SK-N-SH (cell line): Measurements from ENCODE around the gene FXYD5. TPM values are rescaled to one million over a fixed set of nuclear protein-coding genes. Genes with fewer than 3 reads are reported as not detected.

Experiments
- CTCF ChIA-PET: fragments of 300-600, 350-600 bp; formaldehyde crosslinking; extraction: SDS; loops from one replicate; lab custom pipeline; 2021; lab: Yijun Ruan, JAX
- POLR2A ChIA-PET: fragments of 350-600 bp; sonication (Branson Sonifier 250); formaldehyde crosslinking; extraction: SDS; loops from one replicate; lab custom pipeline; 2020; ENCODE audit warnings: antibody characterized with exemption, inconsistent platforms; lab: Yijun Ruan, JAX
- DNase-seq: peaks from one replicate; pipeline ENCODE4 v3.0.0; 2012
- H2AFZ ChIP-seq: fragments of 200-600 bp; sonication (generic); 2 replicates; pipeline ENCODE4 v1.8.1; 2016; ENCODE audit warnings: antibody characterized with exemption, mild to moderate bottlenecking, low read depth
- H3F3A ChIP-seq: fragments of 200-600 bp; sonication (generic); replicated peaks from 2 replicates; pipeline ENCODE3; 2016; ENCODE audit warnings: antibody characterized with exemption, mild to moderate bottlenecking; ENCODE audit not compliant: insufficient read depth
- H3K27ac ChIP-seq, 2 experiments: fragments of 200-500 bp in 1 of 2; fragments of 200-600 bp in 1 of 2; sonication (Bioruptor generic) in 1 of 2; sonication (generic), shearing (Covaris generic) in 1 of 2; 2 replicates each; pipeline versions ENCODE4 v1.5.1 to v1.6.1; 2014 to 2016; ENCODE audit warnings: low read depth in 2 of 2, inconsistent platforms in 1 of 2, low read length in 1 of 2, mild to moderate bottlenecking in 1 of 2, mixed read lengths in 1 of 2
- H3K27me3 ChIP-seq: fragments of 200-600 bp; sonication (generic), shearing (Covaris generic); 2 replicates; pipeline ENCODE4 v1.6.1; 2016; ENCODE audit warnings: mixed run types; ENCODE audit not compliant: insufficient read depth
- H3K36me3 ChIP-seq, 2 experiments: fragments of 200-500 bp in 1 of 2; fragments of 200-600 bp in 1 of 2; sonication (Bioruptor generic) in 1 of 2; sonication (generic) in 1 of 2; replicated peaks in 1 of 2; 2 replicates each; pipeline versions ENCODE3 to v1.5.1; 2014 to 2016; ENCODE audit warnings: low read length in 1 of 2, mild to moderate bottlenecking in 1 of 2; ENCODE audit not compliant: insufficient read depth in 2 of 2, control insufficient read depth in 1 of 2
- H3K4me1 ChIP-seq, 2 experiments: fragments of 200-500 bp in 1 of 2; fragments of 200-600 bp in 1 of 2; sonication (Bioruptor generic) in 1 of 2; sonication (generic), shearing (Covaris generic) in 1 of 2; 2 replicates each; pipeline versions ENCODE4 v1.5.1 to v1.6.1; 2014 to 2016; ENCODE audit warnings: low read depth in 1 of 2, low read length in 1 of 2, mixed run types in 1 of 2; ENCODE audit not compliant: insufficient read depth in 2 of 2, control insufficient read depth in 1 of 2
- H3K4me2 ChIP-seq: fragments of 200-600 bp; sonication (generic), shearing (Covaris generic); 2 replicates; pipeline ENCODE4 v1.6.1; 2017; ENCODE audit warnings: mixed run types
- H3K4me3 ChIP-seq, 2 experiments: fragments of 200-500 bp in 1 of 2; fragments of 200-600 bp in 1 of 2; sonication (Bioruptor generic) in 1 of 2; sonication (generic), shearing (Covaris generic) in 1 of 2; 2 replicates each; pipeline versions ENCODE4 v1.5.1 to v1.8.1; 2014 to 2016; ENCODE audit warnings: low read depth in 2 of 2, inconsistent platforms in 1 of 2, low read length in 1 of 2, mild to moderate bottlenecking in 1 of 2, mixed read lengths in 1 of 2, moderate library complexity in 1 of 2
- H3K79me2 ChIP-seq: fragments of 200-600 bp; sonication (generic); 2 replicates; pipeline ENCODE4 v1.8.1; 2017; ENCODE audit warnings: mild to moderate bottlenecking; ENCODE audit not compliant: insufficient read depth
- H3K9ac ChIP-seq: fragments of 200-600 bp; sonication (generic); 2 replicates; pipeline ENCODE4 v1.6.1; 2017; ENCODE audit warnings: mixed run types
- H3K9me2 ChIP-seq: fragments of 200-600 bp; sonication (generic); 2 replicates; pipeline ENCODE4 v1.6.1; 2017; ENCODE audit warnings: mixed run types
- H3K9me3 ChIP-seq: fragments of 200-600 bp; sonication (generic); 2 replicates; pipeline ENCODE4 v1.6.1; 2017; ENCODE audit warnings: mixed run types, mild to moderate bottlenecking, moderate library complexity
- H4K20me1 ChIP-seq: fragments of 200-600 bp; sonication (generic); 2 replicates; pipeline ENCODE4 v1.6.1; 2017; ENCODE audit warnings: mild to moderate bottlenecking, mixed run types; ENCODE audit not compliant: insufficient read depth
- CTCF ChIP-seq: fragments of 200-600 bp; sonication (generic); IDR thresholded peaks from 2 replicates; pipeline ENCODE4 v1.6.1; 2017; ENCODE audit warnings: antibody characterized with exemption, mild to moderate bottlenecking, moderate library complexity
- EP300 ChIP-seq, 2 experiments: IDR thresholded peaks; 2 replicates each; pipeline versions ENCODE4 v1.4.0 to v1.6.1; 2012; ENCODE audit warnings: borderline replicate concordance in 1 of 2, low read depth in 1 of 2, low read length in 1 of 2
- EZH2phosphoT487 ChIP-seq: fragments of 200-600 bp; sonication (generic); IDR thresholded peaks from 2 replicates; pipeline ENCODE4 v1.6.1; 2017; ENCODE audit warnings: low read depth, mixed run types, mild to moderate bottlenecking, antibody characterized with exemption, moderate library complexity, borderline replicate concordance
- FOXJ3 ChIP-seq: sonication (generic); formaldehyde crosslinking; IDR thresholded peaks from 2 replicates; pipeline ENCODE4 v1.5.1; 2020; ENCODE audit warnings: mild to moderate bottlenecking, missing genetic modification reagents
- IRF3 ChIP-seq: fragments of 150-350 bp; IDR thresholded peaks from 2 replicates; pipeline ENCODE4 v1.6.1; 2016; ENCODE audit warnings: mild to moderate bottlenecking, low read depth, low read length
- JUND ChIP-seq: IDR thresholded peaks from 2 replicates; pipeline ENCODE4 v1.4.0; 2012
- MXI1 ChIP-seq: IDR thresholded peaks from 2 replicates; pipeline ENCODE4 v1.6.1; 2012; ENCODE audit warnings: mild to moderate bottlenecking, low read depth, low read length, improper control_type of control experiment
- NFIC ChIP-seq: IDR thresholded peaks from 2 replicates; pipeline ENCODE4 v1.4.0; 2012; ENCODE audit warnings: borderline replicate concordance
- PBX3 ChIP-seq: IDR thresholded peaks from 2 replicates; pipeline ENCODE4; 2012
- RCOR1 ChIP-seq: fragments of 150-350 bp; IDR thresholded peaks from 2 replicates; pipeline ENCODE4 v1.6.1; 2017; ENCODE audit warnings: antibody characterized with exemption, low read length
- USF2 ChIP-seq: fragments of 150-350 bp; IDR thresholded peaks from 2 replicates; pipeline ENCODE4 v1.6.1; 2017; ENCODE audit warnings: antibody characterized with exemption, low read length, low read depth, borderline replicate concordance
- WGBS: methylation state at CpG from one replicate; pipeline ENCODE4 v1.1.6; 2017; ENCODE audit warnings: low lambda C conversion rate; 5-methylcytosine and 5-hydroxymethylcytosine counted together
- polyA plus RNA-seq, 3 experiments: library from polyadenylated mRNA; depleted of rRNA; stranded (reverse); fragments of >200 nt; gene quantifications; 2 replicates each; pipeline ENCODE4 v1.2.3, GENCODE V29; 2012

Gene FXYD5
- polyA plus RNA-seq, 1 of the 3 experiments (the other 2 are of a cell fraction), result 195 TPM

GRCh38 chr19:35178701-35179100 is 24.2 kb downstream of the FXYD5 start:
- Histone ChIP-seq H3K27ac (no peak overlapping the region), H4K20me1 (no peaks in the 10 kb centered on the region), H2AFZ (no peak overlapping the region), H3K4me2 (no peak overlapping the region), H3K9ac (no peak overlapping the region), H3K9me2 (no peaks in the 10 kb centered on the region), H3K4me3 (no peak overlapping the region), H3K9me3 (0 out of 2 replicates have a peak, but pooled peaks cover 3% of the 10 kb centered on the region), H3F3A (no peaks in the 10 kb centered on the region), H3K36me3 (no peaks in the 10 kb centered on the region), H3K27me3 (peaks cover 23% of the 10 kb centered on the region; the same call in 1 of the 2 replicates), H3K4me1 (no peaks in the 10 kb centered on the region), H3K79me2 (no peaks in the 10 kb centered on the region)
- ChIA-PET CTCF (interaction anchor here (0.7 to 1.4 kb wide), 5 partner anchors 11 to 36 kb away, joined by 3 to 4 read pairs (median 3); partner anchors contain the start of gene FXYD5), POLR2A (no interaction called here)
- DNase-seq, result no peak
- WGBS, result 0% methylated on average over 2 of the region's 2 CpGs
- TF ChIP-seq JUND (no peak), EZH2phosphoT487 (no peak)

GRCh38 chr19:35179830-35180229 is 25.3 kb downstream of the FXYD5 start:
- no peaks in the 10 kb centered on the region for H3K4me1 ChIP-seq
- 52% methylated on average over 3 of the region's 3 CpGs for WGBS
- peaks cover 3% of the 10 kb centered on the region; the same call in 1 of the 2 replicates for H3K9me3 ChIP-seq
- no peak overlapping the region for H3K4me2 ChIP-seq
- H3K27me3 ChIP-seq, result peaks cover 23% of the 10 kb centered on the region; the same call in 1 of the 2 replicates
- no peak overlapping the region for H3K9ac ChIP-seq
- CTCF ChIA-PET, result interaction anchor here (1.1 to 1.3 kb wide), 3 partner anchors 13 to 38 kb away, joined by 3 to 4 read pairs (median 3); partner anchors contain the start of gene FXYD5
- H2AFZ ChIP-seq, result no peak overlapping the region
- TF ChIP-seq CTCF (no peak), PBX3 (no peak)
- H3K79me2 ChIP-seq, result no peaks in the 10 kb centered on the region
- H3K27ac ChIP-seq, result no peak overlapping the region
- H3K9me2 ChIP-seq, result no peaks in the 10 kb centered on the region
- no peaks in the 10 kb centered on the region for H4K20me1 ChIP-seq
- POLR2A ChIA-PET, result no interaction called here
- DNase-seq, result no peak
- no peaks in the 10 kb centered on the region for H3K36me3 ChIP-seq
- no peak overlapping the region for H3K4me3 ChIP-seq
- H3F3A ChIP-seq, result no peaks in the 10 kb centered on the region

- Histone ChIP-seq H3K9me2 (no peaks in the 10 kb centered on the region), H3K4me3 (no peak overlapping the region), H3K79me2 (no peaks in the 10 kb centered on the region), H3K27me3 (peaks cover 23% of the 10 kb centered on the region; the same call in 1 of the 2 replicates), H3K9ac (no peak overlapping the region), H3K4me2 (no peak overlapping the region), H4K20me1 (no peaks in the 10 kb centered on the region), H3K36me3 (no peaks in the 10 kb centered on the region), H3K4me1 (no peaks in the 10 kb centered on the region), H3K27ac (no peak overlapping the region), H3K9me3 (peaks cover 3% of the 10 kb centered on the region; the same call in 1 of the 2 replicates), H2AFZ (no peak overlapping the region), H3F3A (no peaks in the 10 kb centered on the region)
- ChIA-PET CTCF (interaction anchor here (1.0 to 1.2 kb wide), 2 partner anchors 27 to 46 kb away, joined by 3 read pairs; partner anchors contain the start of gene LGI4), POLR2A (no interaction called here)
- TF ChIP-seq EP300 (IDR thresholded peaks at IDR 0.05; ENCODE audit: borderline replicate concordance in 1 of 2, low read depth in 1 of 2, low read length in 1 of 2) (no peak), MXI1 (no peak), CTCF (no peak), IRF3 (no peak), RCOR1 (no peak), NFIC (no peak), USF2 (no peak), FOXJ3 (CRISPR knock-in tag) (no peak)
- WGBS, result 16% methylated on average over 1 of the region's 1 CpG
- DNase-seq, result no peak
These were observed 26.9 kb downstream of the FXYD5 start for GRCh38 chr19:35181387-35181786.
